Adrenal gland (tissue), 5 donors: ENCODE results near the gene KCNA10.

Experiments
- POLR2A ChIP-seq, 2 donors: fragments of 450-650 bp; IDR thresholded peaks; one replicate each; pipeline ENCODE4 v1.6.1; 2017; ENCODE audit warnings: antibody characterized with exemption in 2 of 2, mild to moderate bottlenecking in 2 of 2, moderate library complexity in 1 of 2
- TF ChIP-seq, protein P1 (sequence below), 6 experiments: fragments of 450-650 bp in 4 of 6; fragments of 200-600 bp in 2 of 6; sonication (generic) in 1 of 6; IDR thresholded peaks; 1 replicate in 5 of 6; 2 replicates in 1 of 6; pipeline versions ENCODE4 v1.5.1 to v1.8.0; 2016 to 2021; ENCODE audit warnings: antibody characterized with exemption in 6 of 6, mild to moderate bottlenecking in 2 of 6, moderate library complexity in 1 of 6
- donor health status: DM: no; HTN: no; CAD: no.

DNA sequence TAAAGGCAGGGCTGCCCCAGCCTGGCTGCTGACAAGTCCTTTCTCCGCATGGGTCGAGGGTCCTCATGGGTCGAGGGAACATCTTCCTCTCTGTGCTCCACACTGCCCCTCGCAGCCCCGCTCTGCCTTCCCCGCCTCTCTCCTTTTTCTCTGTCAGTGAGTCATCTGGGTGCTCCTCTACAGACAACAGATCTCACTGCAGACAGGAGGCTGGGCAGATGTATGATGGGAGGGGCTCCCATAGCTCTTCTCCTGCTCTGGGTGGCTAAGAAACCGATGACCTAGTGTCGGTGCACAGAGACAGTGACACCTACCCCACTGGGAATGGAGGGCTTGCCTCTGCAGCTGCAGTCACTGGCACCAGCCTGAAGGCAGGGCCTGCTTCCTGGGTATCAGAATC, 5.5 kb downstream of the KCNA10 start:
- TF ChIP-seq, protein P1, sequence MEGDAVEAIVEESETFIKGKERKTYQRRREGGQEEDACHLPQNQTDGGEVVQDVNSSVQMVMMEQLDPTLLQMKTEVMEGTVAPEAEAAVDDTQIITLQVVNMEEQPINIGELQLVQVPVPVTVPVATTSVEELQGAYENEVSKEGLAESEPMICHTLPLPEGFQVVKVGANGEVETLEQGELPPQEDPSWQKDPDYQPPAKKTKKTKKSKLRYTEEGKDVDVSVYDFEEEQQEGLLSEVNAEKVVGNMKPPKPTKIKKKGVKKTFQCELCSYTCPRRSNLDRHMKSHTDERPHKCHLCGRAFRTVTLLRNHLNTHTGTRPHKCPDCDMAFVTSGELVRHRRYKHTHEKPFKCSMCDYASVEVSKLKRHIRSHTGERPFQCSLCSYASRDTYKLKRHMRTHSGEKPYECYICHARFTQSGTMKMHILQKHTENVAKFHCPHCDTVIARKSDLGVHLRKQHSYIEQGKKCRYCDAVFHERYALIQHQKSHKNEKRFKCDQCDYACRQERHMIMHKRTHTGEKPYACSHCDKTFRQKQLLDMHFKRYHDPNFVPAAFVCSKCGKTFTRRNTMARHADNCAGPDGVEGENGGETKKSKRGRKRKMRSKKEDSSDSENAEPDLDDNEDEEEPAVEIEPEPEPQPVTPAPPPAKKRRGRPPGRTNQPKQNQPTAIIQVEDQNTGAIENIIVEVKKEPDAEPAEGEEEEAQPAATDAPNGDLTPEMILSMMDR (IDR thresholded peaks at IDR 0.05) = no peak
- TF ChIP-seq POLR2A (IDR thresholded peaks at IDR 0.05) = no peak
